ENCODE data around the gene GJC2. TPM values are rescaled to one million over a fixed set of nuclear protein-coding genes. Genes with fewer than 3 reads are reported as not detected.

The GJC2 gene
- total RNA-seq, 2 experiments from 2014 or later = 2.1 to 2.4 TPM

GRCh38 chr1:228108742-228109072 is 41.0 kb upstream of the GJC2 start:
- CTCF ChIA-PET = no interaction called here
- peaks cover 33% of the 10 kb centered on the region for H3K4me1 ChIP-seq (ENCODE audit: insufficient read depth, low read length)
- peaks cover 23% of the 10 kb centered on the region for H3K36me3 ChIP-seq (ENCODE audit: insufficient read depth, low read length)
- POLR2A ChIA-PET = interaction anchor here (1.8 to 2.8 kb wide), 2 partner anchors 22 to 26 kb away, joined by 8 to 22 read pairs; partner anchors contain the start of gene ARF1
- peak overlapping the region; percentile 93 for H3K27ac Mint-ChIP-seq
- peak overlapping the region; percentile 92 for H3K4me3 Mint-ChIP-seq
- H3K27me3 Mint-ChIP-seq = no peaks in the 10 kb centered on the region
- ATAC-seq (ENCODE audit: poor library complexity) = no peak
- DNase-seq = no peak
- no peaks in the 10 kb centered on the region for H3K9me3 ChIP-seq (ENCODE audit: control insufficient read depth in 1 of 2, insufficient read depth in 1 of 2, low read length in 2 of 2)
- H3K4me3 ChIP-seq (ENCODE audit: low read length) = peak overlapping the region; percentile 99
- H3K27ac ChIP-seq (ENCODE audit: low read depth in 1 of 2, low read length in 2 of 2) = peak overlapping the region; percentile 84 to 90
- peaks cover 32% of the 10 kb centered on the region for H3K4me1 Mint-ChIP-seq (ENCODE audit: low read depth)
- no peaks in the 10 kb centered on the region for H3K27me3 ChIP-seq (ENCODE audit: control insufficient read depth in 1 of 2, insufficient read depth in 2 of 2, low read length in 2 of 2)
- intact Hi-C loops (cut with DNase I, micrococcal nuclease) = loop anchor here (1.0 to 10.0 kb wide), 9 partner anchors 22 to 374 kb away; partner anchors contain the start of genes ARF1 (in 1 of the 2), GUK1 (in 1 of the 2), JMJD4 (in 1 of the 2) and SNAP47 (in 1 of the 2)
- H3K36me3 Mint-ChIP-seq (ENCODE audit: low read depth) = peaks cover 19% of the 10 kb centered on the region
- TF ChIP-seq, protein P1, sequence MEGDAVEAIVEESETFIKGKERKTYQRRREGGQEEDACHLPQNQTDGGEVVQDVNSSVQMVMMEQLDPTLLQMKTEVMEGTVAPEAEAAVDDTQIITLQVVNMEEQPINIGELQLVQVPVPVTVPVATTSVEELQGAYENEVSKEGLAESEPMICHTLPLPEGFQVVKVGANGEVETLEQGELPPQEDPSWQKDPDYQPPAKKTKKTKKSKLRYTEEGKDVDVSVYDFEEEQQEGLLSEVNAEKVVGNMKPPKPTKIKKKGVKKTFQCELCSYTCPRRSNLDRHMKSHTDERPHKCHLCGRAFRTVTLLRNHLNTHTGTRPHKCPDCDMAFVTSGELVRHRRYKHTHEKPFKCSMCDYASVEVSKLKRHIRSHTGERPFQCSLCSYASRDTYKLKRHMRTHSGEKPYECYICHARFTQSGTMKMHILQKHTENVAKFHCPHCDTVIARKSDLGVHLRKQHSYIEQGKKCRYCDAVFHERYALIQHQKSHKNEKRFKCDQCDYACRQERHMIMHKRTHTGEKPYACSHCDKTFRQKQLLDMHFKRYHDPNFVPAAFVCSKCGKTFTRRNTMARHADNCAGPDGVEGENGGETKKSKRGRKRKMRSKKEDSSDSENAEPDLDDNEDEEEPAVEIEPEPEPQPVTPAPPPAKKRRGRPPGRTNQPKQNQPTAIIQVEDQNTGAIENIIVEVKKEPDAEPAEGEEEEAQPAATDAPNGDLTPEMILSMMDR (IDR thresholded peaks at IDR 0.05) = no peak
- no peaks in the 10 kb centered on the region for H3K9me3 Mint-ChIP-seq

DNA sequence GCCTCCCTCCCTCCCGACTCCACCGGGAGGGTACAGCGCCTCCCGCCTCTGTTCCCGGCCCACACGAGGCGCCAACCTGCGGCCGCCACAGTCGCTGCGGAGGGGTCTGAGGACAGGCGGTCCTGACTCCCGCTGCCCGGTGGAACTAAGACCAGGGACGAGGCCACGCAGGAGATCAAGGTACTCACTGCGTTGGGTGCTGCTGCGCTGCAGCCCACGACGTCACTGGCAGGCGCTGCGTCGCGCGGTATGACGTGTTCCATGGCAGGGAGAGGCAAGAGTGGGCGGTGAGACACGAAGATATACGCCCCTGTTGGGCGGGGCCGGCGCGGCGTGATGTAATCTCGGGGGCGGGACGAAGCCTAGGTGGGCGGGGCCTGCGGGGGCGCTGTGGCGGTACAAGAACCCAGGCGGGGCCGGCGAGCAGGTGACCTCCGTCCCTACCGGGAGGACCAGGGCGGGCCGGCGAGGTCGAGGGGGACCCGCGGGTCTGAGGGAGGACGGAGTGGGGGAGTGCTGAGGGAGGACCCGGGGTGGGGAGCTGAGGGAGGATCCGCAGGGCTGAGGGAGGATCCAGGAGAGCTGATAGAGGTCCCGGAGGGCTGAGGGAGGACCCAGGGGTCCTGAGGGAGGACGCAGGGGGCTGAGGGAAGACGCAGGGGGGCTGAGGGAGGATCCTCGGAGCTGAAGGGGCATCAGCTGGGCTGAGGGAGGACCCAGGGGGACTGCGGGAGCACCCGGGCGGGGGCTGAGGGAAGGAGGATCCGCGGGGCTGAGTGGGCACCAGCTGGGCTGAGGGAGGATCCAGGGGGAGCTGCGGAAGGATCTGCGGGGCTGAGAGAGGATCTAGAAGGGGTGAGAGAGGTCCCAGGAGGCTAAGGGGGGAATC is 40.4 kb upstream of the GJC2 start, which contains the start of gene MRPL55:
Gene MRPL55 (minus strand): TSS at position 227 of the 889 bp plus-strand sequence. CDS start 1,039 bp downstream, outside the sequence.
- ChIA-PET POLR2A (interaction anchor here (0.7 to 2.8 kb wide), 14 partner anchors 10 to 379 kb away, joined by 3 to 22 read pairs (median 3); partner anchors contain the start of genes ARF1, GUK1 and IBA57), CTCF (interaction anchor here (1.1 to 2.1 kb wide), 3 partner anchors 21 to 104 kb away, joined by 5 to 9 read pairs (median 8); no protein-coding TSS in a partner anchor)
- H3K27ac Mint-ChIP-seq = peak within 1 kb of the TSS; percentile 93
- H3K27me3 ChIP-seq (ENCODE audit: control insufficient read depth in 1 of 2, insufficient read depth in 2 of 2, low read length in 2 of 2) = no peaks in the 10 kb centered on the region
- peaks cover 19% of the 10 kb centered on the region for H3K36me3 Mint-ChIP-seq (ENCODE audit: low read depth)
- intact Hi-C loops (cut with DNase I, micrococcal nuclease) = loop anchor here (1.0 to 10.0 kb wide), 9 partner anchors 21 to 375 kb away; partner anchors contain the start of genes ARF1 (in 1 of the 2), GUK1 (in 1 of the 2), JMJD4 (in 1 of the 2) and SNAP47 (in 1 of the 2)
- no peaks in the 10 kb centered on the region for H3K27me3 Mint-ChIP-seq
- TF ChIP-seq, protein P1 (IDR thresholded peaks at IDR 0.05) = no peak
- H3K9me3 ChIP-seq (ENCODE audit: control insufficient read depth in 1 of 2, insufficient read depth in 1 of 2, low read length in 2 of 2) = no peaks in the 10 kb centered on the region
- H3K4me1 ChIP-seq (ENCODE audit: insufficient read depth, low read length) = peaks cover 28% of the 10 kb centered on the region
- ATAC-seq (ENCODE audit: poor library complexity) (peak; percentile 92), DNase-seq (peak; percentile 96 to 100 (median 98))
- peak within 1 kb of the TSS; percentile 99 for H3K4me3 ChIP-seq (ENCODE audit: low read length)
- peak within 1 kb of the TSS; percentile 84 to 90 for H3K27ac ChIP-seq (ENCODE audit: low read depth in 1 of 2, low read length in 2 of 2)
- H3K9me3 Mint-ChIP-seq = no peaks in the 10 kb centered on the region
- H3K4me3 Mint-ChIP-seq = peak within 1 kb of the TSS; percentile 92
- H3K4me1 Mint-ChIP-seq (ENCODE audit: low read depth) = peaks cover 32% of the 10 kb centered on the region
- peaks cover 23% of the 10 kb centered on the region for H3K36me3 ChIP-seq (ENCODE audit: insufficient read depth, low read length)

- H3K27me3 Mint-ChIP-seq = no peaks in the 10 kb centered on the region
- DNase-seq (no peak), ATAC-seq (ENCODE audit: poor library complexity) (no peak)
- ChIA-PET POLR2A (interaction anchor here (0.7 to 2.8 kb wide), 14 partner anchors 10 to 378 kb away, joined by 3 to 22 read pairs (median 3); partner anchors contain the start of genes ARF1, GUK1 and IBA57), CTCF (interaction anchor here (1.1 to 2.1 kb wide), 3 partner anchors 21 to 104 kb away, joined by 5 to 9 read pairs (median 8); no protein-coding TSS in a partner anchor)
- peak overlapping the region; percentile 99 for H3K4me3 ChIP-seq (ENCODE audit: low read length)
- H3K27me3 ChIP-seq (ENCODE audit: control insufficient read depth in 1 of 2, insufficient read depth in 2 of 2, low read length in 2 of 2) = no peaks in the 10 kb centered on the region
- no peaks in the 10 kb centered on the region for H3K9me3 Mint-ChIP-seq
- intact Hi-C loops (cut with DNase I, micrococcal nuclease) = loop anchor here (1.0 to 10.0 kb wide), 9 partner anchors 21 to 375 kb away; partner anchors contain the start of genes ARF1 (in 1 of the 2), GUK1 (in 1 of the 2), JMJD4 (in 1 of the 2) and SNAP47 (in 1 of the 2)
- H3K36me3 ChIP-seq (ENCODE audit: insufficient read depth, low read length) = peaks cover 23% of the 10 kb centered on the region
- TF ChIP-seq, protein P1 (IDR thresholded peaks at IDR 0.05) = no peak
- H3K27ac ChIP-seq (ENCODE audit: low read depth in 1 of 2, low read length in 2 of 2) = peak overlapping the region; percentile 78 to 84
- peak overlapping the region; percentile 93 for H3K27ac Mint-ChIP-seq
- no peaks in the 10 kb centered on the region for H3K9me3 ChIP-seq (ENCODE audit: control insufficient read depth in 1 of 2, insufficient read depth in 1 of 2, low read length in 2 of 2)
- H3K4me1 ChIP-seq (ENCODE audit: insufficient read depth, low read length) = peaks cover 26% of the 10 kb centered on the region
- peaks cover 15% of the 10 kb centered on the region for H3K36me3 Mint-ChIP-seq (ENCODE audit: low read depth)
- peak overlapping the region; percentile 92 for H3K4me3 Mint-ChIP-seq
- peaks cover 26% of the 10 kb centered on the region for H3K4me1 Mint-ChIP-seq (ENCODE audit: low read depth)
These were observed 39.7 kb upstream of the GJC2 start for GRCh38 chr1:228109962-228110488.
